CD4-positive, alpha-beta T cell treated with Interleukin-6 for 4 hours (primary cell): Measurements from ENCODE around the gene ENG.
"Not testable (repeated sequence)": the region's sequence is repeated elsewhere in the genome, so short reads cannot be mapped to it uniquely, and the experiment has no call there.

ENCODE experiments used
- DNase-seq: peaks from one replicate; pipeline ENCODE4 v3.0.0-alpha.2; 2020; ENCODE audit warnings: mixed read lengths

Gene ENG

GRCh38 chr9:127878001-127878651, 23.7 kb upstream of the ENG start:
- DNase-seq: no peak

GRCh38 chr9:127877566-127877998, 23.1 kb upstream of the ENG start, which contains the start of gene AK1:
Gene AK1, minus strand, starts transcription at chr9:127877675. Its CDS starts 3,058 bp downstream, at chr9:127874617.
- no peak for DNase-seq

GRCh38 chr9:127876764-127877562, 22.5 kb upstream of the ENG start:
- DNase-seq: no peak

GRCh38 chr9:127876026-127876763, 21.7 kb upstream of the ENG start:
- no peak for DNase-seq

- no peak for DNase-seq
Measured at GRCh38 chr9:127875306-127875966, 21.0 kb upstream of the ENG start.

- no peak for DNase-seq
Measured at GRCh38 chr9:127874301-127875221, 20.1 kb upstream of the ENG start.

- DNase-seq: no peak
Measured at GRCh38 chr9:127873886-127874285, 19.4 kb upstream of the ENG start.

- DNase-seq: no peak
Measured at GRCh38 chr9:127873223-127873691, 18.8 kb upstream of the ENG start.

- DNase-seq: no peak
Measured at GRCh38 chr9:127872369-127873222, 18.1 kb upstream of the ENG start.

- no peak for DNase-seq
Measured at GRCh38 chr9:127871531-127871930, 17.1 kb upstream of the ENG start.

- DNase-seq: no peak
Measured at GRCh38 chr9:127870887-127871286, 16.4 kb upstream of the ENG start.

- DNase-seq: not testable (repeated sequence)
Measured at GRCh38 chr9:127870153-127870491, 15.7 kb upstream of the ENG start.

GRCh38 chr9:127869310-127870152, 15.1 kb upstream of the ENG start:
- peak; percentile 86 for DNase-seq

- no peak for DNase-seq
Measured at GRCh38 chr9:127868278-127868902, 13.9 kb upstream of the ENG start.

GRCh38 chr9:127867356-127868277, 13.2 kb upstream of the ENG start:
- DNase-seq: no peak

GRCh38 chr9:127866535-127866934, 12.1 kb upstream of the ENG start:
- no peak for DNase-seq

GRCh38 chr9:127865645-127866464, 11.4 kb upstream of the ENG start:
- peak; percentile 40 for DNase-seq
